ENCODE data around the gene SPOCK1. TPM values are rescaled to one million over a fixed set of nuclear protein-coding genes. Genes with fewer than 3 reads are reported as not detected.

The SPOCK1 gene
- total and polyA plus RNA-seq, 2 experiments from 2014 or later: 8.2 to 10.5 TPM

DNA sequence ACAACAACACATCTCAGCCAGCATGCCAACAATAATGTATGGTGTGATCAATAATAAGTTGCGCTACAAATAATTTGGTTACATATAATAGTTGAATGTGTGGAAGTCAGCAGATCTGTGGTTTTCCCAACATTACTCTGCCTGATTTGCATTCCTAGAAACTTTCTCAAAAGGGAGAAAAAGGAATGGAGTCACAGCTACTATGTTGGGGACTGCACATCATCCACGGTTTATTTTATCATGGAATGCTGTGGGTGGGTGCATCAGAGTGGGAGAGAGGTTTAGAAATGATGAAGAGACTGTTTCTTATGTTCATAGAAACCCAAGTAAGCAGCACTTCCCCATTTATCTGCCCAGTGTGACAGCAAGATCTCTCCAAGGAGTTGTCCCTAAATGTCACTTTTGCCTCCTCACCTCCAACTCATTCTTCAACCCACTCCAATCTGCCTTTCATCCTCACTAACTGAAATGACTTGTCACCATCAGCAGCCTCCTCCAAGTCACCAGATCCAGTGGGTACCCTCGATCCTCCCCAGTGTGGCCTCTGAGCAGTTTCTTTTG, 2.8 kb upstream of the SPOCK1 start:
- no peak overlapping the region for H3K4me2 ChIP-seq
- H3K27ac Mint-ChIP-seq: no peak overlapping the region

DNA sequence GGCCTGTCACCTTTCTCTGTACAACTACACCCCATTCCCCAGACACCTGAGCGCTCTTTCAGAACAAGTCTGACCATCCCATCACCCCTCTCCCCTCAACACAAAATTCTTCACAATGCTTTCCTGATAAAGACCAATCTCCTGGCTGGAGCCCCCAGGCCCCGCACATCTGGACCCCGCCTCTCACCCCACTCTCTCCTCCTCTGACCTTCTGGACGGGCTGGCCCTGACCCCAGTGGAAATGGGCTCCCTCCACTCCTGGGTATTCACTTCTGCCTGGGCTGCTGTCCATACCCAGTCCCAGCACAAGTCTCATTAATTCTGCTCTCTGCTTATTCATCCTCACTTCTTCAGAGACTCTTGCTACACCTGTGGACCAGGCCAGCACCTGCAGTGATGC, 2.1 kb upstream of the SPOCK1 start:
- ATAC-seq: no peak
- Histone ChIP-seq H3K4me1 (ENCODE audit: insufficient read depth) (no peaks in the 10 kb centered on the region), H3K4me2 (no peak overlapping the region), H3K27ac (ENCODE audit: low read depth) (no peak overlapping the region), H3F3A (replicated peaks; ENCODE audit: low read depth) (no peaks in the 10 kb centered on the region), H2AFZ (no peak overlapping the region), H3K9me2 (ENCODE audit: insufficient read depth) (no peaks in the 10 kb centered on the region), H4K20me1 (replicated peaks; ENCODE audit: insufficient read depth) (no peaks in the 10 kb centered on the region), H3K36me3 (ENCODE audit: insufficient read depth) (no peaks in the 10 kb centered on the region), H3K79me2 (replicated peaks; ENCODE audit: insufficient read depth) (no peaks in the 10 kb centered on the region), H3K4me3 (no peak overlapping the region), H3K27me3 (ENCODE audit: insufficient read depth) (peaks cover 25% of the 10 kb centered on the region)
- DNase-seq (ENCODE audit: low spot score): no peak
- Mint-ChIP-seq H3K9me3 (no peaks in the 10 kb centered on the region; the same call in 2 of the 3 replicates), H3K27ac (no peak overlapping the region), H3K4me3 (no peak overlapping the region), H3K4me1 (peaks cover 6% of the 10 kb centered on the region; the same call in 2 of the 3 replicates), H3K36me3 (ENCODE audit: low read depth) (no peaks in the 10 kb centered on the region), H3K27me3 (ENCODE audit: insufficient read depth, low read depth, poor library complexity) (peaks cover 26% of the 10 kb centered on the region)
- TF ChIP-seq ZNF114 (CRISPR knock-in tag; IDR thresholded peaks at IDR 0.05): no peak
- TF ChIP-seq POLR2AphosphoS5 (IDR thresholded peaks at IDR 0.05; ENCODE audit: low read depth): no peak
- TF ChIP-seq CREB1 (CRISPR knock-in tag; IDR thresholded peaks at IDR 0.05; ENCODE audit: low read depth): no peak

More for the DNA sequence above, 2.8 kb upstream of the SPOCK1 start:
- H3K4me3 Mint-ChIP-seq: no peak overlapping the region
- Histone ChIP-seq H3K27me3 (ENCODE audit: insufficient read depth) (peaks cover 18% of the 10 kb centered on the region), H3F3A (replicated peaks; ENCODE audit: low read depth) (no peaks in the 10 kb centered on the region), H2AFZ (no peak overlapping the region), H3K79me2 (replicated peaks; ENCODE audit: insufficient read depth) (no peaks in the 10 kb centered on the region), H3K9me2 (ENCODE audit: insufficient read depth) (no peaks in the 10 kb centered on the region), H3K36me3 (ENCODE audit: insufficient read depth) (no peaks in the 10 kb centered on the region), H3K4me1 (ENCODE audit: insufficient read depth) (no peaks in the 10 kb centered on the region), H3K27ac (ENCODE audit: low read depth) (no peak overlapping the region), H3K4me3 (no peak overlapping the region), H4K20me1 (replicated peaks; ENCODE audit: insufficient read depth) (no peaks in the 10 kb centered on the region)
- no peaks in the 10 kb centered on the region; the same call in 2 of the 3 replicates for H3K9me3 Mint-ChIP-seq
- no peak for TF ChIP-seq NANOG (IDR thresholded peaks at IDR 0.05; ENCODE audit: borderline replicate concordance)
- TF ChIP-seq JUNB (IDR thresholded peaks at IDR 0.05; ENCODE audit: unreplicated experiment): no peak
- TF ChIP-seq CREB1 (CRISPR knock-in tag; IDR thresholded peaks at IDR 0.05; ENCODE audit: low read depth): no peak
- TF ChIP-seq EZH2 (IDR thresholded peaks at IDR 0.05; ENCODE audit: low read depth, unreplicated experiment): no peak
- TF ChIP-seq, protein P1, sequence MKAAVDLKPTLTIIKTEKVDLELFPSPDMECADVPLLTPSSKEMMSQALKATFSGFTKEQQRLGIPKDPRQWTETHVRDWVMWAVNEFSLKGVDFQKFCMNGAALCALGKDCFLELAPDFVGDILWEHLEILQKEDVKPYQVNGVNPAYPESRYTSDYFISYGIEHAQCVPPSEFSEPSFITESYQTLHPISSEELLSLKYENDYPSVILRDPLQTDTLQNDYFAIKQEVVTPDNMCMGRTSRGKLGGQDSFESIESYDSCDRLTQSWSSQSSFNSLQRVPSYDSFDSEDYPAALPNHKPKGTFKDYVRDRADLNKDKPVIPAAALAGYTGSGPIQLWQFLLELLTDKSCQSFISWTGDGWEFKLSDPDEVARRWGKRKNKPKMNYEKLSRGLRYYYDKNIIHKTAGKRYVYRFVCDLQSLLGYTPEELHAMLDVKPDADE (IDR thresholded peaks at IDR 0.05): no peak
- TF ChIP-seq ZNF114 (CRISPR knock-in tag; IDR thresholded peaks at IDR 0.05): no peak
- TF ChIP-seq REST (IDR thresholded peaks at IDR 0.05; ENCODE audit: unreplicated experiment): no peak
- peaks cover 6% of the 10 kb centered on the region; the same call in 2 of the 3 replicates for H3K4me1 Mint-ChIP-seq
- H3K27me3 Mint-ChIP-seq (ENCODE audit: insufficient read depth, low read depth, poor library complexity): peaks cover 20% of the 10 kb centered on the region
- ATAC-seq (no peak), DNase-seq (ENCODE audit: low spot score) (no peak)
- H3K36me3 Mint-ChIP-seq (ENCODE audit: low read depth): no peaks in the 10 kb centered on the region

Measured in GM23338 (cell line).